GM19025 (cell line): ENCODE measurements around the gene LMNTD2.

Experiments
- ATAC-seq: cut with Tn5 transposase; IDR thresholded peaks from one replicate; pipeline ENCODE4 v1.9.1; 2021; ENCODE audit warnings: mild to moderate bottlenecking, low read depth, moderate library complexity; ENCODE audit not compliant: unreplicated experiment

LMNTD2 gene

GRCh38 chr11:535519-536454 lies 24.8 kb downstream of the LMNTD2 start, which contains the start of gene HRAS:
Gene HRAS, minus strand, starts transcription at chr11:535576.
- peak; percentile 69 for ATAC-seq

GRCh38 chr11:535210-535518 lies 25.4 kb downstream of the LMNTD2 start:
- peak; percentile 11 for ATAC-seq

GRCh38 chr11:534396-535209 lies 25.9 kb downstream of the LMNTD2 start:
- peak; percentile 1 for ATAC-seq

GRCh38 chr11:533586-534395 lies 26.7 kb downstream of the LMNTD2 start:
- no peak for ATAC-seq

GRCh38 chr11:532986-533585 lies 27.5 kb downstream of the LMNTD2 start:
- no peak for ATAC-seq

- ATAC-seq = no peak
These were observed 28.0 kb downstream of the LMNTD2 start for GRCh38 chr11:532527-532985.

GRCh38 chr11:531919-532526 lies 28.5 kb downstream of the LMNTD2 start:
- no peak for ATAC-seq

- no peak for ATAC-seq
These were observed 29.3 kb downstream of the LMNTD2 start for GRCh38 chr11:530960-531831.

- ATAC-seq = no peak
These were observed 30.7 kb downstream of the LMNTD2 start for GRCh38 chr11:529728-530411.

GRCh38 chr11:528815-529727 lies 31.5 kb downstream of the LMNTD2 start:
- no peak for ATAC-seq

GRCh38 chr11:528166-528814 lies 32.2 kb downstream of the LMNTD2 start:
- ATAC-seq = no peak

- no peak for ATAC-seq
These were observed 34.3 kb downstream of the LMNTD2 start for GRCh38 chr11:526192-526591.

- ATAC-seq = no peak
These were observed 39.3 kb downstream of the LMNTD2 start for GRCh38 chr11:521177-521688.

GRCh38 chr11:520428-521176 lies 39.9 kb downstream of the LMNTD2 start:
- no peak for ATAC-seq

GRCh38 chr11:518463-519202 lies 41.9 kb downstream of the LMNTD2 start:
- peak; percentile 53 for ATAC-seq
